Spleen (tissue), 7 donors: Measurements from ENCODE around the gene HTR4.

Source experiments
- CTCF ChIP-seq, 11 experiments: fragments of 200-600 bp in 7 of 11; fragments of 450-650 bp in 4 of 11; sonication (generic) in 4 of 11; IDR thresholded peaks in 8 of 11; conservative IDR thresholded peaks in 3 of 11; 1 replicate in 7 of 11; 2 replicates in 4 of 11; pipeline versions ENCODE4 v1.4.0 to v1.8.0; 2016 to 2021; ENCODE audit warnings: antibody characterized with exemption in 11 of 11, inconsistent platforms in 4 of 11, mild to moderate bottlenecking in 1 of 11
- POLR2A ChIP-seq, 3 donors: fragments of 450-650 bp; IDR thresholded peaks; one replicate each; pipeline ENCODE4 v1.5.1; 2017; ENCODE audit warnings: antibody characterized with exemption in 3 of 3, mild to moderate bottlenecking in 1 of 3
- donor health status: DM: no; HTN: no; CAD: no; lungs with moderate emphysema.
- donor health status: DM: no; HTN: no; CAD: no.
- donor health status: DM: no; HTN: no; CAD: no.

- no peak for TF ChIP-seq POLR2A (IDR thresholded peaks at IDR 0.05)
- no peak for TF ChIP-seq CTCF (IDR thresholded peaks at IDR 0.05 in 8 of 11, conservative IDR thresholded peaks at IDR 0.05 in 3 of 11)
Observed at GRCh38 chr5:148606296-148606695, 48.0 kb downstream of the HTR4 start.
